ENCODE measurements around the gene LBX2.

The LBX2 gene

DNA sequence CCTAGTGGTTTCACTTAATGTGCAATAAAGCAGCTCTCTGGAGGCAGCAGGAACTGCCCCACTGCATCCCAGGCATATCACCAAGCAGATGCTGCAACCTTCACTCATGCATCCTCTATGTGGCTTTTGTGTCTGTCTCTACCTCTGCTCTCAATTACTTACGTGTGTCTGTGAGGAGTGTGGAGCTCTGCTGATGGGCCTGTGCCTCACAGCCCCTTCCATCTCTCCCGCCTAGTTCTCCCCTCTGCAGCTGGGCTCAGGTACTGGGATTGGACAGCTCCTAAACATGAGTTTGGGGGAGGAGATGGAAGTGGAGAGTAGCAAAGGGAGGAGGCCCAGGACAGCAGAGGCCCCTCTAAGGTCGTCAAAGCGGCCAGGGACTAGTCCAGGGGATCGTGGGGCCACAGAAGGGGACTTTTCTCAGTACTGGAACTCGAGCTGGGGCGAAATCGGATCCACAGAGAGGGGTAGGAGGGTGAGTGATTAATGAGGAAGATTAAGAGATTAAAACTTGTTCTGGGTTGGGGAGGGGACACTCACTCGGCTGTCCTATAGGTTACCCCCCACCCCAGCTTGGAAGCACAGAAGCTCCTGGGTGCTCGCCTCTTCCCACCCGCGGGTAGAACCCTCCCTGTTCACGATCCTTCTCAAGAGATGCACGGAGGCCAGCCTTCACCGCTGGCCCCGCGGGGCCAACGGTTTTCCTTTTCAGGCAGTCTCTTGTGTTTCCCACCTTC lies 2.1 kb upstream of the LBX2 start:
- Histone ChIP-seq H3K9ac (ENCODE audit: low read length) (peak overlapping the region; percentile 94), H3K9me3 (ENCODE audit: control insufficient read depth, low read length) (no peaks in the 10 kb centered on the region), H3K36me3 (ENCODE audit: control insufficient read depth, insufficient read depth, low read length, severe bottlenecking) (peaks cover 18% of the 10 kb centered on the region), H3K4me1 (ENCODE audit: control insufficient read depth, insufficient read depth, low read length) (peaks cover 53% of the 10 kb centered on the region), H3K27me3 (replicated peaks; ENCODE audit: control insufficient read depth, insufficient read depth, low read length) (no peaks in the 10 kb centered on the region), H3K4me3 (ENCODE audit: low read length) (peak overlapping the region; percentile 96)
- DNase-seq (ENCODE audit: low read depth), result no peak

DNA sequence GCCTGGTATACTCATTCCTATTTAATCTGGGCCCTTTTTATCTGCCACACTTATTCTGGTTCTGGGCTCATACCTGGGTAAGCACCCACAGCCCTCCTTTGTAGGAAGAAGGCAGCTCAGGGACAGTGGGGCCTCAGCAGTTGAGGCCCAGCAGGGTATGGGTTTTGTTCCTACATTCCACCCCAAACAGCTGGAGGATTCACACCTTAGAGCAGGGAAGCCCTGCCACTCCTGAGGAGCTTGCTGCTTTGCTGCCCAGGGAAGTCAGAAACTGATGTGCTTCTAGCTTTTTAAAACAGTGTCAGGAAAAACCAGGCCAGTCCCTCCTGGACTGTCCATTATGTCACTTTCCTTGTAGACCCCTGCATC lies 1.2 kb upstream of the LBX2 start:
- Histone ChIP-seq H3K4me3 (ENCODE audit: low read length) (no peak overlapping the region), H3K9ac (ENCODE audit: low read length) (no peak overlapping the region), H3K4me1 (ENCODE audit: control insufficient read depth, insufficient read depth, low read length) (peaks cover 44% of the 10 kb centered on the region), H3K27me3 (replicated peaks; ENCODE audit: control insufficient read depth, insufficient read depth, low read length) (no peaks in the 10 kb centered on the region), H3K9me3 (ENCODE audit: control insufficient read depth, low read length) (no peaks in the 10 kb centered on the region), H3K36me3 (ENCODE audit: control insufficient read depth, insufficient read depth, low read length, severe bottlenecking) (peaks cover 12% of the 10 kb centered on the region)
- no peak for DNase-seq (ENCODE audit: low read depth)

DNA sequence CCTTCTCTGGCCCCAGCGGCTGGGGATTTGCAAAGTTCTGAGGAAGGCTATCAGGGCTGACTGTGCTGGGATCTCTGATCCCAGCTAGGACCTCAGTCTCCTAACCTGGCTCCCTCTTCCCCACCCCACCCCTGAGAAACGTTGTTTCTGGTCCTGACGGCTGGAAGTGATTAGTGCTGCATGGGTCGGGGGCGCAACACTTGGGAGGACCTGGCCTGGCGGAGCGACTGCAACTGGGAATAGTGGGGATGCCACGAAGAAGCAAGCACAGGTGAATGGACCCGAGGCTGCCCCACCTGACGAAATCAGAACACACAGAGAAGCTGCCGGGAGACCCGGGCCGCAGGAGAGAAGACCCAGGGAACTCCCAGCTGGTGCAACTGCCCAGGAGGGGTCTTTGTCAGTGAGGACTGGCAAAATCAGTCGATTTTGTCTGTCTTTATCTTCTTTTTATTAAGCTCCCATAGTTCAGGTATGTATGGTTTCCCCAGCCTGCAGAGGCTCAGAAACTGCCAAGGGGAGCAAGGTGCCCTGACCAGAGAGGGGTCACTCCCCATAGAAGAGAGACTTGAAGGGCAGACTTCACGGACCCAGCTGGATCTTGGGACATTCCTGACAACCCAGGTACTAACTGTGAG lies 656 bp upstream of the LBX2 start:
- peak overlapping the region; percentile 71 for H3K4me3 ChIP-seq (ENCODE audit: low read length)
- H3K9me3 ChIP-seq (ENCODE audit: control insufficient read depth, low read length), result no peaks in the 10 kb centered on the region
- H3K9ac ChIP-seq (ENCODE audit: low read length), result peak overlapping the region; percentile 58
- H3K27me3 ChIP-seq (replicated peaks; ENCODE audit: control insufficient read depth, insufficient read depth, low read length), result no peaks in the 10 kb centered on the region
- DNase-seq (ENCODE audit: low read depth), result no peak
- peaks cover 39% of the 10 kb centered on the region for H3K4me1 ChIP-seq (ENCODE audit: control insufficient read depth, insufficient read depth, low read length)
- H3K36me3 ChIP-seq (ENCODE audit: control insufficient read depth, insufficient read depth, low read length, severe bottlenecking), result peaks cover 7% of the 10 kb centered on the region

DNA sequence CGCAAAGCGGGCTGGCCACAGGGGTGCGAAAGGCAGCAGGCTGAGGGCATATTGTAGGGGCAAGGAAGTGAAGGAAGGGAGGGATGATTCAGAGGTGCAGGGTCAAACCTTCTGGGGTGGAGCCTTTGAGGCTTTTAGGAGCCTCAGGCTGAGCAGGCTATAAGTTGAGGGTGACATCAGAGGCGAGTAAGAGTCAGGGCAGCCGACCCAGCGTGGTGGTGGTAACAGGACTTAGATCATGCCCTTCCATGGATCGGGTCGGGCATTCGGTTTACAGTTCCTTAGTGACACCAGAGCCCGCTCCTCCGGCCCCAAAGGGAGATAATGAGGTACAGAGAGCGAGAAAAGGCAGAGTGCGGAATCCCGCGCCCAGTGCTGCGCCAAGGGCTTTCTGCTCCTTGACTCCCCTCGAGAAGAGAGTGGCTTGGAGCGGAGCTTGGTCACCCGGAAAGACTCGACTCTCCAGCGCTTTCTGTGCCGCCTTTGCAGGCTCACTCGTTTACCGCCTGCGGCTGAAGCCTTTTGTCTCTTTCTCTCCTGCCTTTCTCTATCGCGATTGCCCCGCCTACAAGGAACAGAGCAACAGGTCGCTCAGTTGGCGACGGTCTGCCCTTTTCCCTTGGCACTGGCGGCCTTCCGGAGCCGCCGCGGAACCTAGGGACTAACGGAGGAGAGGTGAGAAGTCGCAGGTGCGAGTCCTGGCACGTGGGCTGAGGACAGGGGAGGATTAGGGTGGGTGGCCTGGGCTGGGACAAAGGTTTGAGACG lies 720 bp downstream of the LBX2 start:
- no peaks in the 10 kb centered on the region for H3K27me3 ChIP-seq (replicated peaks; ENCODE audit: control insufficient read depth, insufficient read depth, low read length)
- DNase-seq (ENCODE audit: low read depth), result peak; percentile 59
- H3K36me3 ChIP-seq (ENCODE audit: control insufficient read depth, insufficient read depth, low read length, severe bottlenecking), result peaks cover 8% of the 10 kb centered on the region
- H3K9ac ChIP-seq (ENCODE audit: low read length), result peak overlapping the region; percentile 58
- H3K9me3 ChIP-seq (ENCODE audit: control insufficient read depth, low read length), result no peaks in the 10 kb centered on the region
- peak overlapping the region; percentile 71 for H3K4me3 ChIP-seq (ENCODE audit: low read length)
- peaks cover 26% of the 10 kb centered on the region for H3K4me1 ChIP-seq (ENCODE audit: control insufficient read depth, insufficient read depth, low read length)

DNA sequence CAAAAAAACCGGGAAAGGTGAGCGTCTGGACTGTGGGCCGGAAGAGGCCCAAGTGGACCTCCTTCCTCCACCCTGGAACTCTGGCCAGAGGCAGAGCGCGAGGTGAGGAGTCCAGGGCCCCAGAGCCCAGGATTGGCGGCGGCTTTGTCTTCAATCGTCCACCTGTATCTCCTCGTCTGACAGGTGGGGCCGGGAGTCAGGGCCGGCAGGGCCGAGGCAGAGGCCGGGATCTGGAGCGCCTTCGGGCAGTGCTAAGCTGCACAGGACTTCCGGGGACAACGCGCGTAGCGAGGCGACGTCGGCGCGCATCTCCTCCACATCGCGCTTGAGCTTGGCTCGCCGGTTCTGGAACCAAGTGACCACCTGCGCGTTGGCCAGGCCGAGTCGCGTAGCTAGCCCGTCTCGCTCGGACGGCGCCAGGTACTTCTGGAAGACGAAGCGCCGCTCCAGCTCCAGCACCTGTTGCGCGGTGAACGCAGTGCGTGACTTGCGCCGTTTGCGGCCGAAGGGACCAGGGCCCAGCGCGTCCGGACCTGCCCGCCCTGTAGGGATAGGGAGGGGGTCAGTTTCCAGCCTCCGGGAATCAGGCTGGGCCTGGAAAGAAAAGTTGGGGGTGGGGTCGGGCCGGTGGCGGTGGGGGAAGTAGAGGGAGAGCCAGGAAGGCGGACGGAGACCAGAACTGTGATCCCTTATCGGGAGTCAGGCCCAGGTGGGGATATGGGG lies 1.5 kb downstream of the LBX2 start:
- H3K4me3 ChIP-seq (ENCODE audit: low read length), result peak overlapping the region; percentile 71
- no peaks in the 10 kb centered on the region for H3K9me3 ChIP-seq (ENCODE audit: control insufficient read depth, low read length)
- no peaks in the 10 kb centered on the region for H3K27me3 ChIP-seq (replicated peaks; ENCODE audit: control insufficient read depth, insufficient read depth, low read length)
- no peak overlapping the region for H3K9ac ChIP-seq (ENCODE audit: low read length)
- peaks cover 21% of the 10 kb centered on the region for H3K4me1 ChIP-seq (ENCODE audit: control insufficient read depth, insufficient read depth, low read length)
- H3K36me3 ChIP-seq (ENCODE audit: control insufficient read depth, insufficient read depth, low read length, severe bottlenecking), result peaks cover 15% of the 10 kb centered on the region
- no peak for DNase-seq (ENCODE audit: low read depth)

DNA sequence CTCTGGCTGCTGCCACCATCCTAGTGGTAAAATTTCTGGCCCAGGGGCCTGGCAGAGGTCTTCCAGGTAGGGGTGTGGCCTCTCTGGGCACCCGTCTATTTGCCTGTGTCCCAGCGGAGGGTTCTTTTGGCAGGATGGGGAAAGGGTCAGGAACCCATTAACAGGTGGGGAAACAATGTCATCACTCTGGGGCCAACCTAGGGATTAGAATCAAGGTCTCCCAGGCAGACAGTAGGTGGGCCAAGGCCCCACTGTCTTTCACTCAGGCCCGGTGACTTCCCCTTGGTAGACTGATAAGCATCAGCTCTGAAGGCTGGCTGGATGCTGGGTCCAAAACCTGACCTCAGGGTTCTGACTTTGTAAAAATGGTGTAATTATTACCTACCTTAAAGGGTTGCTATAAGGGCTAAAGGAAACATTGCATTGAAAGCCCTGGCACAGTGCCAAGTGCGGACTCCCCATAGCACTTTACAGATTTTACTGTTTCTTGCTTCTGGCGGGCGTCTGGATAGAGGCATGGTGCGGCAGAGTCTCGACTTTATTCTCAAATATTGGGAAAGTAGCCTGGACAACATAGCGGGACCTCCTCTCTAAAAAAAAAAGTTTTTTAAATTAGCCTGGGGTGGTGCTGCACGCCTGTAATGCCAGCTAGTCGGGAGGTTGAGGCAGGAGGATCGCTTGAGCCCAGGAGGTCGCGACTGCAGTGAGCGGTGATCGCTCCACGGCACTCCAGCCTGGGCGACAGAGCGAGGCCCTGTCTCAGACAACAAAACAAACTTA lies 2.2 kb downstream of the LBX2 start:
- Histone ChIP-seq H3K4me3 (ENCODE audit: low read length) (peak overlapping the region; percentile 71), H3K36me3 (ENCODE audit: control insufficient read depth, insufficient read depth, low read length, severe bottlenecking) (peaks cover 23% of the 10 kb centered on the region), H3K9ac (ENCODE audit: low read length) (no peak overlapping the region), H3K9me3 (ENCODE audit: control insufficient read depth, low read length) (no peaks in the 10 kb centered on the region), H3K4me1 (ENCODE audit: control insufficient read depth, insufficient read depth, low read length) (peaks cover 18% of the 10 kb centered on the region), H3K27me3 (replicated peaks; ENCODE audit: control insufficient read depth, insufficient read depth, low read length) (no peaks in the 10 kb centered on the region)
- DNase-seq (ENCODE audit: low read depth), result no peak

DNA sequence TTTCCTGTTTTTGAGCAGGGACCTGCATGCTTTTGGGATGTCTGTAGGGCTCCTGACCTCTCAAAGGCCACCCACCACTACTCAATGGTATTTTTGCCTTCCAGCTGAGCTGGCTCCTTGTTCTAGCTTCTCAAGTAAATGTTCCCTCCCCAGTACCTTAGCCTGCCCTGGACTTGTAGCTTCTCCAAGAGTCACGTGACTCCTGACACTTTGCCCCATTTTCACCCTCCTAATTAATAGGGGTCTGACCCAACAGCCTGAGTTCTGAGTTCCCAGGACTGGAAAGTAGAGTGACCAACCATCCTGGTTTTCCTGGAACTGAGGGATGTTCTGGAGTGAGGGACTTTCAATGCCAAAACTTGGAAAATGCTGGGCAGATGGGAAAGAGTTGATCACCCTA lies 4.0 kb downstream of the LBX2 start:
- Histone ChIP-seq H3K4me3 (ENCODE audit: low read length) (no peak overlapping the region), H3K27me3 (replicated peaks; ENCODE audit: control insufficient read depth, insufficient read depth, low read length) (no peaks in the 10 kb centered on the region), H3K4me1 (ENCODE audit: control insufficient read depth, insufficient read depth, low read length) (peaks cover 18% of the 10 kb centered on the region), H3K36me3 (ENCODE audit: control insufficient read depth, insufficient read depth, low read length, severe bottlenecking) (peaks cover 40% of the 10 kb centered on the region), H3K9me3 (ENCODE audit: control insufficient read depth, low read length) (no peaks in the 10 kb centered on the region), H3K9ac (ENCODE audit: low read length) (no peak overlapping the region)
- DNase-seq (ENCODE audit: low read depth), result no peak

DNA sequence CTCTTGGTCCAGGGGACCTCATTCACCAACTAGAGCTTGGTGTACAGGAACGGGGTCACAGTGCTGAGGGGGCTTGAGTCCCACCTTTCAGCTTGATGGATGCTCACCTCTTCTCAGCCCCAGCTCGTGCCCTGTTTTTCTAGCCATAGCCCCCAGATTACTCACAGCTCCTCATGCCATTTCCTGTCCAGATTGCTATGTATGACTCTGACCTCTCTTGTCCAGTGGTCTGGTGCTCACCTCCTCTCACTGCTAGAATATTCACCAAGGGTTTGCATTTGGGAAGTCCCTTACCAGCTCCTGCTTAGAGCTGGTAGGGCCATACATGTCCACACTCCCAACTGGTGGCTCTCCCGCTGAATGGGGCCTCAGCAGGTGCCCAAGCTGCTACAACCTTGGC lies 5.9 kb downstream of the LBX2 start:
- DNase-seq (ENCODE audit: low read depth), result no peak
- Histone ChIP-seq H3K9ac (ENCODE audit: low read length) (no peak overlapping the region), H3K9me3 (ENCODE audit: control insufficient read depth, low read length) (no peaks in the 10 kb centered on the region), H3K27me3 (replicated peaks; ENCODE audit: control insufficient read depth, insufficient read depth, low read length) (no peaks in the 10 kb centered on the region), H3K4me1 (ENCODE audit: control insufficient read depth, insufficient read depth, low read length) (peaks cover 11% of the 10 kb centered on the region), H3K36me3 (ENCODE audit: control insufficient read depth, insufficient read depth, low read length, severe bottlenecking) (peaks cover 46% of the 10 kb centered on the region), H3K4me3 (ENCODE audit: low read length) (no peak overlapping the region)

DNA sequence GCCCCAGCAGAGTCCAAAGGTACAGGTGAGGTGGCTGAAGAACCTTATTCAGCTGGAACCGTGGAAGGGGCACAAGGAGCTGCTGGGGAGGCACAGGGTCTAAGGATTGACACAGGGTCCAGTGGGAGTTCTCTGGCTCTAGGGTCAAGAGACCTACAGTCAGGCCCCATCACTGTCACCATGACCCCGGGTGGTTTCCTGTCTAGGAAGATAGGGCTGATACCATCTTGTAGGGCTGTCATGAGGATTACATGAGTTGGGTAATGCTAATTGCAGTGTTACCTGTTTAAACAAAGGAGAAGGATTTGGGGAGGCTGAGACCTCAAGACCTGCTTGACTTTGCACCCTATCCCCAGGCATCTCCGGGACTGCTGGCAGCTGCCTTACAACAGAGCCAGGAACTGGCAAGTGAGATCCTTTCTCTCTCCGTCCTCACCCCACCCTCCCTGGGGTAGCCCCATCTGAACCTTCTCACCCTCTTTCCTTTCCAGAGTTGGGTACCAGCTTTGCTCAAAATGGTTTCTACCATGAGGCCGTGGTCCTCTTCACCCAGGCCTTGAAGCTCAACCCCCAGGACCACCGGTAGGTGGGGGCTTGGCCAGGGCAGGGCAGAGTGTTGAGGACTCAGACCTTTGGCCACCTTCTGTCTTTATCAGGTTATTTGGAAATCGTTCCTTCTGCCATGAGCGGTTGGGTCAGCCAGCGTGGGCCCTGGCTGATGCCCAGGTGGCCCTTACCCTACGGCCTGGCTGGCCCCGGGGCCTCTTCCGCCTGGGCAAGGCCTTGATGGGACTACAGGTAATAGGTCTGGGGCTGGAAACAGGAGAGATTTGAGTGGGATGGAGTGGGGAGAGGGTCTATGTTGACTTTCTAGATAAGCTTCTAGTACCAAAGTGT lies 7.5 kb downstream of the LBX2 start:
- peaks cover 3% of the 10 kb centered on the region for H3K4me1 ChIP-seq (ENCODE audit: control insufficient read depth, insufficient read depth, low read length)
- H3K9me3 ChIP-seq (ENCODE audit: control insufficient read depth, low read length), result no peaks in the 10 kb centered on the region
- H3K27me3 ChIP-seq (replicated peaks; ENCODE audit: control insufficient read depth, insufficient read depth, low read length), result no peaks in the 10 kb centered on the region
- no peak overlapping the region for H3K4me3 ChIP-seq (ENCODE audit: low read length)
- H3K36me3 ChIP-seq (ENCODE audit: control insufficient read depth, insufficient read depth, low read length, severe bottlenecking), result peaks cover 46% of the 10 kb centered on the region
- no peak overlapping the region for H3K9ac ChIP-seq (ENCODE audit: low read length)
- no peak for DNase-seq (ENCODE audit: low read depth)

DNA sequence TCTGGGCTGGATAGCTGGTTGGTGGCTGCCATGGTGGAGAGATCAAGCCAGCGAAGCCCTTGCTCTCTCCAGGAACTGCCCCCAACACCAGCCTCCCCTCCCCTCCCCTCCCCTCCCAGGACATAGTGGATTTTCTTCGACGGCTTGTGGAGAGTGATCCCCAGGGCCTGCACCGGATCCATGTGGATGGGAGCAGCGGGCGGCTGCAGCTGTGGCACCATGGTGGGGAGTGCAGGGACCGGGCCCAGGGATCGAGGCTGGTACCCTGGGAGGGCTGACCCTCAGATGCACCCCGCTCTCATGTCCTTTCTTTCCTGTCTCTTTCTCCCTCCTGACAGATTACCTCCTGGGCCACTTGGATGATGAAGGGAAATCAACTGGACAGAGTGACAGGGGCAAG lies 9.5 kb downstream of the LBX2 start:
- Histone ChIP-seq H3K9me3 (ENCODE audit: control insufficient read depth, low read length) (no peaks in the 10 kb centered on the region), H3K36me3 (ENCODE audit: control insufficient read depth, insufficient read depth, low read length, severe bottlenecking) (peaks cover 46% of the 10 kb centered on the region), H3K9ac (ENCODE audit: low read length) (no peak overlapping the region), H3K4me1 (ENCODE audit: control insufficient read depth, insufficient read depth, low read length) (peaks cover 3% of the 10 kb centered on the region), H3K4me3 (ENCODE audit: low read length) (no peak overlapping the region), H3K27me3 (replicated peaks; ENCODE audit: control insufficient read depth, insufficient read depth, low read length) (no peaks in the 10 kb centered on the region)
- no peak for DNase-seq (ENCODE audit: low read depth)

Data from adipocyte (in vitro differentiated cells).